GM23338 (cell line): ENCODE data around the gene AATF. TPM values are rescaled to one million over a fixed set of nuclear protein-coding genes. Genes with fewer than 3 reads are reported as not detected.

Experiments used
- ATAC-seq: fragments of 200-7000 bp; cut with Tn5 transposase; 3 replicates; pipeline ENCODE4 v1.9.1; 2020
- DNase-seq: peaks from one replicate; pipeline ENCODE4 v3.0.0-alpha.2; 2015; ENCODE audit warnings: low spot score
- H2AFZ ChIP-seq: fragments of 200-600 bp; sonication (generic); 2 replicates; pipeline ENCODE4 v1.8.0; 2016; ENCODE audit warnings: antibody characterized with exemption, mild to moderate bottlenecking, moderate library complexity
- H3F3A ChIP-seq: fragments of 200-600 bp; sonication (generic); replicated peaks from 2 replicates; pipeline ENCODE4 v1.8.0; 2017; ENCODE audit warnings: antibody characterized with exemption, mixed run types, low read depth
- H3K27ac ChIP-seq: fragments of 200-600 bp; sonication (generic); 2 replicates; pipeline ENCODE4 v1.6.1; 2016; ENCODE audit warnings: low read depth
- H3K27me3 ChIP-seq: fragments of 200-600 bp; sonication (generic); 2 replicates; pipeline ENCODE4 v1.8.0; 2016; ENCODE audit warnings: mild to moderate bottlenecking, mixed run types, moderate library complexity; ENCODE audit not compliant: insufficient read depth
- H3K36me3 ChIP-seq: fragments of 200-600 bp; sonication (generic); 2 replicates; pipeline ENCODE4 v1.8.0; 2016; ENCODE audit warnings: mild to moderate bottlenecking; ENCODE audit not compliant: insufficient read depth
- H3K4me1 ChIP-seq: fragments of 200-600 bp; sonication (generic); 2 replicates; pipeline ENCODE4 v1.8.0; 2016; ENCODE audit warnings: mild to moderate bottlenecking, moderate library complexity; ENCODE audit not compliant: insufficient read depth
- H3K4me2 ChIP-seq: fragments of 200-600 bp; sonication (generic); 2 replicates; pipeline ENCODE4 v1.7.1; 2017; ENCODE audit warnings: mixed run types
- H3K4me3 ChIP-seq: fragments of 200-600 bp; sonication (generic); 2 replicates; pipeline ENCODE4 v1.6.1; 2016; ENCODE audit warnings: mixed run types
- H3K79me2 ChIP-seq: fragments of 200-600 bp; sonication (generic); replicated peaks from 2 replicates; pipeline ENCODE4 v1.8.0; 2017; ENCODE audit warnings: mild to moderate bottlenecking; ENCODE audit not compliant: insufficient read depth
- H3K9me2 ChIP-seq: fragments of 200-600 bp; sonication (generic); 2 replicates; pipeline ENCODE4 v1.8.0; 2017; ENCODE audit not compliant: insufficient read depth
- H4K20me1 ChIP-seq: fragments of 200-600 bp; sonication (generic); replicated peaks from 2 replicates; pipeline ENCODE4 v1.8.0; 2017; ENCODE audit warnings: mild to moderate bottlenecking; ENCODE audit not compliant: insufficient read depth
- H3K27ac Mint-ChIP-seq: 2 replicates; pipeline ENCODE4 v1.8.0; 2020; ENCODE audit warnings: inconsistent platforms, mild to moderate bottlenecking, moderate library complexity, mixed read lengths
- H3K27me3 Mint-ChIP-seq: 3 replicates; pipeline ENCODE4 v1.8.0; 2022; ENCODE audit warnings: low read depth, mild to moderate bottlenecking, moderate library complexity, mixed read lengths, inconsistent platforms; ENCODE audit not compliant: insufficient read depth, poor library complexity
- H3K36me3 Mint-ChIP-seq: 3 replicates; pipeline ENCODE4 v1.8.0; 2021; ENCODE audit warnings: low read depth, mild to moderate bottlenecking, inconsistent platforms, moderate library complexity, mixed read lengths
- H3K4me1 Mint-ChIP-seq: 3 replicates; pipeline ENCODE4 v1.8.0; 2020; ENCODE audit warnings: mild to moderate bottlenecking, inconsistent platforms, mixed read lengths
- H3K4me3 Mint-ChIP-seq: 3 replicates; pipeline ENCODE4 v1.8.0; 2021; ENCODE audit warnings: moderate library complexity, mild to moderate bottlenecking, inconsistent platforms, mixed read lengths
- H3K9me3 Mint-ChIP-seq: 3 replicates; pipeline ENCODE4 v1.8.0; 2020; ENCODE audit warnings: moderate library complexity, mild to moderate bottlenecking, inconsistent platforms, mixed read lengths
- EZH2 ChIP-seq: fragments of 200-600 bp; sonication (generic); IDR thresholded peaks from one replicate; pipeline ENCODE4 v1.8.0; 2017; ENCODE audit warnings: antibody characterized with exemption, mild to moderate bottlenecking, low read depth; ENCODE audit not compliant: unreplicated experiment
- JUNB ChIP-seq: IDR thresholded peaks from one replicate; pipeline ENCODE4 v1.6.1; 2016; ENCODE audit warnings: antibody characterized with exemption; ENCODE audit not compliant: unreplicated experiment
- NANOG ChIP-seq: IDR thresholded peaks from 2 replicates; pipeline ENCODE4 v1.6.1; 2016; ENCODE audit warnings: antibody characterized with exemption, borderline replicate concordance
- ZNF462 ChIP-seq: fragments of 250-450 bp; sonication (Bioruptor Pico); IDR thresholded peaks from 2 replicates; pipeline ENCODE4 v1.5.0; 2020; ENCODE audit warnings: mild to moderate bottlenecking, moderate library complexity
- polyA plus RNA-seq: library from polyadenylated mRNA; unstranded; fragments of >200 nt; fragmentation: Nextera tagmentation; extraction: Ambion mirVana; gene quantifications from 2 replicates; pipeline ENCODE4 v1.2.1, GENCODE V29; 2016
- total RNA-seq: library from RNA; depleted of rRNA; stranded (reverse); fragments of >200 nt; shearing (Covaris generic); gene quantifications from 2 replicates; pipeline ENCODE4 v1.2.3, GENCODE V29; 2014

AATF gene
- total and polyA plus RNA-seq, 2 experiments from 2014 or later = 40.2 to 71.2 TPM

- no peak for TF ChIP-seq ZNF462 (CRISPR knock-in tag)
These were observed 3.6 kb upstream of the AATF start (continued) for GRCh38 chr17:36945140-36945539.

GRCh38 chr17:36945959-36946725 lies 2.6 kb upstream of the AATF start:
- H3K9me3 Mint-ChIP-seq = peaks cover 5% of the 10 kb centered on the region; the same call in 1 of the 3 replicates
- peaks cover 11% of the 10 kb centered on the region; the same call in 2 of the 3 replicates for H3K36me3 Mint-ChIP-seq
- H3K27ac Mint-ChIP-seq = no peak overlapping the region
- Histone ChIP-seq H3K4me2 (peak overlapping the region; percentile 74), H4K20me1 (peaks cover 9% of the 10 kb centered on the region), H3K4me1 (peaks cover 78% of the 10 kb centered on the region), H3K27ac (no peak overlapping the region), H3K9me2 (no peaks in the 10 kb centered on the region), H3K79me2 (peaks cover 20% of the 10 kb centered on the region), H3F3A (peaks cover 41% of the 10 kb centered on the region), H3K36me3 (no peaks in the 10 kb centered on the region; the same call in 1 of the 2 replicates), H3K27me3 (peaks cover 82% of the 10 kb centered on the region), H3K4me3 (peak overlapping the region; percentile 47), H2AFZ (peak overlapping the region; percentile 82; the same call in 1 of the 2 replicates)
- peak overlapping the region; percentile 53 for H3K4me3 Mint-ChIP-seq
- peaks cover 81% of the 10 kb centered on the region for H3K27me3 Mint-ChIP-seq
- peaks cover 57% of the 10 kb centered on the region for H3K4me1 Mint-ChIP-seq
- peak; percentile 50 for DNase-seq
- ATAC-seq = no peak
- TF ChIP-seq EZH2 (peak; percentile 70), NANOG (no peak), JUNB (no peak)
